ENCODE results near the gene ZFPM1. TPM values are rescaled to one million over a fixed set of nuclear protein-coding genes. Genes with fewer than 3 reads are reported as not detected.

The ZFPM1 gene
- total and polyA plus RNA-seq, 4 donors, result 0.57 to 9.0 (median 2.8) TPM

DNA sequence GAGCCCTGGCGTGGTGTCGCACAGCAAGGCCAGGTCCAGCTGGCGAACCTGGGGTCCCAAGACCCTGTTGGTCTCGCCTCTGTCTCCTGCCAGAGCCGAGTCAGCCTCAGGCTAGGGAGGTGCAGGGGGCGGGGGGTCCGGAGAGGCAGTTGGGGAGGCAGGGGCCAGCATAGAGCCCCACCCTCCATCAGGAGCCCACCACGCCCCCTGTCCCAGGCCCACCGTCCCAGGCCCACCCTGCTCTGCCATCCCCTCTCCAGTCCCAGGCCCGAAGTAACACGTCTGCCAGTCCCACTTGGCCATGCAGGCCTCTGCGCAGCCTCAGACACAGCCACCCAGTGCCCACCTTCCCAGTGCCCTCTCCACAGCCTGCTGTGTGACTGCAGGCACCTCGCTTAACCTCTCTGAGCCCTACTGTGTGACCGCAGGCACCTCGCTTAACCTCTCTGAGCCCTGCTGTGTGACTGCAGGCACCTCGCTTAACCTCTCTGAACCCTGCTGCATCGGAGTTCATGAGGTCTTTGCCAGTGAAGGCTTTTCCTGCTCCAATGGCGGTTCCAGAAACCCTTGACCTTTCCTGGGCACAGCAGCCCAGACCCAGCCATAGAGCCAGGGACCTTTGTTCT lies 41.0 kb upstream of the ZFPM1 start:
- DNase-seq, result no peak
- TF ChIP-seq, protein P1, sequence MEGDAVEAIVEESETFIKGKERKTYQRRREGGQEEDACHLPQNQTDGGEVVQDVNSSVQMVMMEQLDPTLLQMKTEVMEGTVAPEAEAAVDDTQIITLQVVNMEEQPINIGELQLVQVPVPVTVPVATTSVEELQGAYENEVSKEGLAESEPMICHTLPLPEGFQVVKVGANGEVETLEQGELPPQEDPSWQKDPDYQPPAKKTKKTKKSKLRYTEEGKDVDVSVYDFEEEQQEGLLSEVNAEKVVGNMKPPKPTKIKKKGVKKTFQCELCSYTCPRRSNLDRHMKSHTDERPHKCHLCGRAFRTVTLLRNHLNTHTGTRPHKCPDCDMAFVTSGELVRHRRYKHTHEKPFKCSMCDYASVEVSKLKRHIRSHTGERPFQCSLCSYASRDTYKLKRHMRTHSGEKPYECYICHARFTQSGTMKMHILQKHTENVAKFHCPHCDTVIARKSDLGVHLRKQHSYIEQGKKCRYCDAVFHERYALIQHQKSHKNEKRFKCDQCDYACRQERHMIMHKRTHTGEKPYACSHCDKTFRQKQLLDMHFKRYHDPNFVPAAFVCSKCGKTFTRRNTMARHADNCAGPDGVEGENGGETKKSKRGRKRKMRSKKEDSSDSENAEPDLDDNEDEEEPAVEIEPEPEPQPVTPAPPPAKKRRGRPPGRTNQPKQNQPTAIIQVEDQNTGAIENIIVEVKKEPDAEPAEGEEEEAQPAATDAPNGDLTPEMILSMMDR (IDR thresholded peaks at IDR 0.05; ENCODE audit: control extremely low read depth, extremely low read depth), result no peak
- Histone ChIP-seq H3K36me3 (ENCODE audit: control insufficient read depth in 4 of 4, insufficient read depth in 4 of 4, low read length in 4 of 4) (no peaks in the 10 kb centered on the region), H3K4me3 (no peak overlapping the region), H3K27me3 (ENCODE audit: control insufficient read depth in 3 of 3, insufficient read depth in 3 of 3, low read length in 2 of 3) (no peaks in the 10 kb centered on the region), H3K9me3 (ENCODE audit: control insufficient read depth in 4 of 4, insufficient read depth in 3 of 4, low read length in 3 of 4) (no peaks in the 10 kb centered on the region), H3K4me1 (ENCODE audit: control insufficient read depth in 5 of 5, insufficient read depth in 5 of 5, low read length in 5 of 5) (peaks cover 0 to 14% (median 0%) of the 10 kb centered on the region in 5 donors), H3K27ac (ENCODE audit: low read depth in 1 of 2, low read length in 1 of 2) (no peak overlapping the region), H3K9ac (ENCODE audit: insufficient read depth in 1 of 2, low read length in 2 of 2) (no peak overlapping the region)
- 92 to 96% methylated on average over 16 to 18 of the region's 18 CpGs for whole genome bisulfite sequencing, 2 donors
- ATAC-seq (ENCODE audit: insufficient read depth, low FRiP score), result no peak

DNA sequence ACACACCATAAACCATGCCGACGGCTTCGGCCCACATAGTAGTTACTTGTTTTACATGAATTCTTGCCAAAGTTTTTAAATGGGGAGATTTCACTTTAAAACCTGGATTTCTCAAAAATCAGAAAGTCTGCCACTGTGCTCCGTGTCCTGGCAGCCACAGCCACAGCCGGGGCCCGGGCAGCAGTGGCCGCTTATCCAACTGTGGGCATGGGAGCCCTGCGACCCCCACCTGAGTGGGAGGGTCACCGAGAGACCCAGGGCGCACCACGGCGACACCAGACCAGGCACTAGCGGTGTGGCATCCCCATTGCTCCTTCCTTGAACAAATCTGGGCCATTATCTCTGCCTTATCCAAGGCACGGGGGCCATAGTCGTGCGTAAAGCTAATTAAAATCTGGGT lies 40.3 kb upstream of the ZFPM1 start:
- Histone ChIP-seq H3K36me3 (ENCODE audit: control insufficient read depth in 4 of 4, insufficient read depth in 4 of 4, low read length in 4 of 4) (no peaks in the 10 kb centered on the region), H3K9ac (ENCODE audit: insufficient read depth in 1 of 2, low read length in 2 of 2) (no peak overlapping the region), H3K4me1 (ENCODE audit: control insufficient read depth in 5 of 5, insufficient read depth in 5 of 5, low read length in 5 of 5) (peaks cover 0 to 14% (median 0%) of the 10 kb centered on the region in 5 donors), H3K27me3 (ENCODE audit: control insufficient read depth in 3 of 3, insufficient read depth in 3 of 3, low read length in 2 of 3) (no peaks in the 10 kb centered on the region), H3K4me3 (no peak overlapping the region), H3K27ac (ENCODE audit: low read depth in 1 of 2, low read length in 1 of 2) (no peak overlapping the region), H3K9me3 (ENCODE audit: control insufficient read depth in 4 of 4, insufficient read depth in 3 of 4, low read length in 3 of 4) (no peaks in the 10 kb centered on the region)
- ATAC-seq (ENCODE audit: insufficient read depth, low FRiP score) (no peak), DNase-seq (no peak)
- TF ChIP-seq, protein P1 (IDR thresholded peaks at IDR 0.05; ENCODE audit: control extremely low read depth, extremely low read depth), result no peak
- 84 to 91% methylated on average over 16 of the region's 16 CpGs for WGBS, 2 donors

DNA sequence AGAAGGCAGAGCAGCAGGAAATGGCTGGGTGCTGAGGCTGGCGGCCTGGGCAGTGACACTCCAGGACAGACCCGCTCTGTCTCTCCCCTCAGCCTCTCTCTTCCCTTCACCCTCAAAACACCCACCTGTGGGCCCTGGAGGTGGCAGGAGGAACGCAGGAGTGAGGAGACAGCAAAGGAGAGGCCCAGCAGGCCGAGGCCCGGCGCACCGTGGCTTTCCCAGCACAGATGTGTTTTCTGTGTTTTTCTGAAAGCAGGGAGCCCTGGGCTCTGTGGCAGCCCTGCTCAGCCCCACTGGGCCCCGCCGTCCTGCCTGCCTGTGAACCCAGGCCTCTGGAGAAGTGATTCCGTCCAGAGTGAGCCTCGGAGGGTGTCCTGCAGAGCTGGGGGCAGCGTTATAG lies 39.8 kb upstream of the ZFPM1 start:
- Histone ChIP-seq H3K4me1 (ENCODE audit: control insufficient read depth in 5 of 5, insufficient read depth in 5 of 5, low read length in 5 of 5) (peaks cover 0 to 12% (median 0%) of the 10 kb centered on the region in 5 donors), H3K9me3 (ENCODE audit: control insufficient read depth in 4 of 4, insufficient read depth in 3 of 4, low read length in 3 of 4) (no peaks in the 10 kb centered on the region), H3K36me3 (ENCODE audit: control insufficient read depth in 4 of 4, insufficient read depth in 4 of 4, low read length in 4 of 4) (no peaks in the 10 kb centered on the region), H3K27ac (ENCODE audit: low read depth in 1 of 2, low read length in 1 of 2) (no peak overlapping the region), H3K9ac (ENCODE audit: insufficient read depth in 1 of 2, low read length in 2 of 2) (no peak overlapping the region), H3K27me3 (ENCODE audit: control insufficient read depth in 3 of 3, insufficient read depth in 3 of 3, low read length in 2 of 3) (no peaks in the 10 kb centered on the region), H3K4me3 (no peak overlapping the region)
- no peak for ATAC-seq (ENCODE audit: insufficient read depth, low FRiP score)
- DNase-seq, result no peak
- WGBS, 2 donors, result 81 to 92% methylated on average over 12 of the region's 12 CpGs
- TF ChIP-seq, protein P1 (IDR thresholded peaks at IDR 0.05; ENCODE audit: control extremely low read depth, extremely low read depth), result no peak

DNA sequence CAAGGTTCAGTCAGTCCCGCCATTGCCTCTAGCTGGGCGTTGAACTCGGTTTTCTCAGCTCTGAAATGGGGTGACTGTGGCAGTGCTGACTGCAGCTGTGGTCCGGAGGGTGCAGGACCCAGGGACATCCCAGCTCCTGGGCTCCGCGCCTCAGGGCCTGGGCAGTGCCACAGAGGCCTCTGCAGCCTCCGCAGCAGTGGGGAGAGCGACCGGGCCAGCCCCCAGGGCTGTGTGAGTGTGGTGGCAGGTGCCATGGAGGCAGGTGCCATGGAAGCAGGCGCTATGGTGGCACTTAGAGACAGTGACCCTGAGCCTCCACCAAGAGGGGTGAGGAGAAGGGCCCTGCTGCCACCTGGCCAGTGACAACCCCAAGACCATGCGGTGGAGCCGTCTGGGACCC lies 39.4 kb upstream of the ZFPM1 start:
- no peak for DNase-seq
- Histone ChIP-seq H3K9me3 (ENCODE audit: control insufficient read depth in 4 of 4, insufficient read depth in 3 of 4, low read length in 3 of 4) (no peaks in the 10 kb centered on the region), H3K27ac (ENCODE audit: low read depth in 1 of 2, low read length in 1 of 2) (no peak overlapping the region), H3K27me3 (ENCODE audit: control insufficient read depth in 3 of 3, insufficient read depth in 3 of 3, low read length in 2 of 3) (no peaks in the 10 kb centered on the region), H3K4me1 (ENCODE audit: control insufficient read depth in 5 of 5, insufficient read depth in 5 of 5, low read length in 5 of 5) (peaks cover 0 to 8% (median 0%) of the 10 kb centered on the region in 5 donors), H3K9ac (ENCODE audit: insufficient read depth in 1 of 2, low read length in 2 of 2) (no peak overlapping the region), H3K36me3 (ENCODE audit: control insufficient read depth in 4 of 4, insufficient read depth in 4 of 4, low read length in 4 of 4) (no peaks in the 10 kb centered on the region), H3K4me3 (no peak overlapping the region)
- TF ChIP-seq, protein P1 (IDR thresholded peaks at IDR 0.05; ENCODE audit: control extremely low read depth, extremely low read depth), result no peak
- no peak for ATAC-seq (ENCODE audit: insufficient read depth, low FRiP score)
- WGBS, 2 donors, result 93 to 98% methylated on average over 12 of the region's 12 CpGs

Measured in lung (tissue), 12 donors.